Measurements from ENCODE around the gene ZCCHC17.

ZCCHC17 gene

DNA sequence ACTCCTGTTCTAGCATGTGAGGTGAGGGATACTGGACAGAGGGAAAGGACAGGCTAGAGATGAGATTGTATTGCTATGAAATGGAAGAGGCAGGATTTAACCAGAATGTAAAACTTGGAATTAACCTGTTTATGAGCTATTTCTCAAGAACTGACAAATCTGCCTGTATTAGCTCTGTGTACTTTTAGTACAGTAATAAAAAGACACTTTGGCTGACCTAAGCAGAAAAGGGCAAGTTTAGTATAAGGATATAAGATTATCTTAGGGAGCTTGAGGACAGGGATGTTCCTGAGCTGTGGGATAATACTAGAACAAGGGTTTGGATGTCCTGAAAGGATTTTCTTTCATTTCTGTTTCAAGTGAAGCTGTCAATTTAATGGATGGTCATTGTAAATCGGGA lies 11.2 kb downstream of the ZCCHC17 start:
- DNase-seq: no peak

DNA sequence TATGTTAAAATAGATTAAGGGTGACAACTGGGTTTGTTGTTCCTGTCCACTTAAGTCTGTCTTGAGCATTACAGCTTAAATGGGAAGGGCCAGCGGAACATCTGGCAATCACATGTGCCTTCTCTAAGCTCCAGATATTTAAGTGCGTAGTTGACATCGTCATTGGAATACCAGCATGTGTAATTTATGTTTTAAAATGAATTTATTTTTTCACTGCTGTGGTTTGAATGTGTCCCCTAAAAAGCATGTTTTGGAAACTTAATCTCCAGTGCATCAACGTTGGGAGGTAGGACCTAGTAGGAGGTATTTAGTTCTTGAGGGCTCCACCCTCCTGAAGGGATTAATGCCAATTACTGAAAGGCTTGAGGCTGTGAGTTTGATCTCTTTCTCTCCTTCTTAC lies 13.4 kb downstream of the ZCCHC17 start:
- no peak for DNase-seq

DNA sequence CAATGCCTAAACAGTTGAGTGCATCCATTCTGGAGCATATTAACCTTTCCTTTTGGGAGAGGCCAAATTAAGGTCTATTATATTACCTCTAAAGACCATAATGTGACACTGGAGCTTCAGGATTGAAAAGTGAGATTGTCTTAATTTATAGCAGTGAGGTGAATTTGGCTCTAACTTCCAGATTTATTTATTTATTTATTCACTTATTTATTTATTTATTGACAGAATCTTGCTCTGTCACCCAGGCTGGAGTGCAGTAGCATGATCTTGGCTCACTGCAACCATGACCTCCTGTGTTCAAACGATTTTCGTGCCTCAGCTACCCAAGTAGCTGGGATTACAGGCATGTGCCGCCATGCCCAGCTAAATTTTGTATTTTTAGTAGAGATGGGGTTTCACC lies 19.1 kb downstream of the ZCCHC17 start:
- no peak for DNase-seq

GRCh38 chr1:31318146-31318545 lies 21.3 kb downstream of the ZCCHC17 start:
- no peak for DNase-seq

GRCh38 chr1:31324093-31324492 lies 27.3 kb downstream of the ZCCHC17 start:
- no peak for DNase-seq

DNA sequence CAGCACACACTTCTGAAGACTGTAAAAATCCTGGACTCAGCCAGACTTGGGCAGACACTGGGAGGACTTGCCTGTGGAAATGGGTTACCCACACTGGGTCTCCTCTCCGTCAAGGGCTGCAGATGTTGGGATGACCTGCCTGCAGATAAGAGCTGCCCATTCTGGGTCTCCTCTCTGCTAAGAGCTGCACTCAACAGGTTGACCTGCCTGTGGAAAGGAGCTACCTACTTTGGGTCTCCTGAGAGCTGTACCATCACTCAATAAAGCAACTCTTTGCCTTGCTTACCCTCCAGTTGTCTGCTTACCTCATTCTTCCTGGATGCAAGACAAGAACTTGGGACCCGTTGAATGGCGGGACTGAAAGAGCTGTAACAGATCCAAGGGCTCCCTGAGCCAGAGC lies 28.2 kb downstream of the ZCCHC17 start:
- no peak for DNase-seq

DNA sequence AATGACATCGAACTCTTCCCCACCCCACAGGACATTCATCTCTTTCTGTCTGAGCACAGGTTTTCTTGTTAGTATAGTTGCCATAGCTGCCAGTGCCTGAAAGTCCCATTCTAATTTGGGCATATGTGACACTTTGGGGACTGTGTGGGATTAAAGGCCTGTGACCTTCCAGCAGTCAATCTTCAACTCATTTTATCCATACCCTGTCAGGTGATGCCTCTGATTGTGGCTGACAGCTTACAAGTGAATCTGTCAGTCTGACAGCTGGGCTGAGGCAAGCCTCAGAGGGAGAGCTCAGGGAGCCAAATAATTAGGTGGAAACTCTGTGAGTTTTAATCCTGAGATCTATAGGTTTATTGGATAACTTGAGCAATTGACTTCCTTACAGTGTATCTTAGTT lies 29.6 kb downstream of the ZCCHC17 start:
- DNase-seq: no peak

GRCh38 chr1:31327381-31327780 lies 30.5 kb downstream of the ZCCHC17 start:
- DNase-seq: no peak

DNA sequence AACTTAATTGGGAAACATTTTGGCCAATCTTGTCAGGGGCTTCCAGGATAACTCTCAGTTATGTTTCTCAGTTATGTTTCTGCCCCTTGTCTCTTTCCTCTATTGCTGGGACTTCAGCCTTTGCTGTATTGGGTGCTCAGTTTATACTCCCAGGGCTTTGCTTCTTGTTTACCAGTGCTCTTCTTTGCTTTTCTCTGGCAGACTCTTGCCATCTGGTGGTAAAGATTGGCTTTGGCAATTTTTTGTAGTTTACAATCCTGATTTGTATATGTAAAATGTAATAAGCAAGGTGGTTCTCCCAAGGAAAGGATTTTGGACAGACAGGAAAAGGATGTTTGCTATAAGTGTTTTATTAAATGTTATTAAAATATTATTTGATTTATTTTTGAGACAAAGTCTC lies 38.2 kb downstream of the ZCCHC17 start:
- DNase-seq: peak; percentile 31

- DNase-seq: no peak
Measured at GRCh38 chr1:31336687-31337467, 40.0 kb downstream of the ZCCHC17 start.

DNA sequence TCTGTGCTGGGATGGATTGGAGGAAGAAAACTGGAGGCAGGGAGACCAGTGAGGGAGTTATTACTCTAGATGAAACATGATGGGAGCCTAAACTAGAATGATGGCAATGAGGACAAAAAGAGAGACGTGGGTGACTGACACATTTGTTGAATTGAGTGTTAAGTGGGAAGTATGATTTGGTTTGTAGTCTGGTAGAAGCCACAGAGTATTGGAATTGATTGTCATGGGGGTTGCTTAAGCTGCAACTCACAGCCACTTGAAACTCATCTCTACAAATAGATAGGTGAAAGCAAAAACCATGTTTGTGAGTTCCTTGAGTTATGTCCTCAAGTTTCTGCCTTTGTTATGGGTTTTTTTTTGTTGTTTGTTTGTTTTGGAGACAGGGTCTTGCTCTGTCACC lies 47.7 kb downstream of the ZCCHC17 start:
- no peak for DNase-seq

- no peak for DNase-seq
Measured at GRCh38 chr1:31345635-31346034, 48.8 kb downstream of the ZCCHC17 start.

DNA sequence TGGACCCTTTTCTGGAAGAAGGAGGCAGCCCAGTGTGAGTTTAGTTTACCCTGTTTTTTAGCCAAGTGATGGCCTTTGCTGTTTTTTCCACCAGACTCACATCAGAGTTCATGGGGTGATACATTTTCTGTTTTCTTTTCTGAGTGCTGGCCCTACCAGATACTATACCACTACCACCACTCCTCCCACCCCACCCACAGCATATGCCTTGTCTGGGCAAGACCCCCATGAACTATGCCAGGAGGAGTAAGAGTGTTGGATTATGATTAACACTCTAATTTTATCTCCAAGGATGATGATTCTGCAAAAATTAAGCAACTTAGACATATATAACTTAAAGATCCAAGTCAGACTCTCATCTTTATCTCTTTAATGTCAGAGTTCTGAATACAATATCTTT lies 50.0 kb downstream of the ZCCHC17 start:
- DNase-seq: no peak

DNA sequence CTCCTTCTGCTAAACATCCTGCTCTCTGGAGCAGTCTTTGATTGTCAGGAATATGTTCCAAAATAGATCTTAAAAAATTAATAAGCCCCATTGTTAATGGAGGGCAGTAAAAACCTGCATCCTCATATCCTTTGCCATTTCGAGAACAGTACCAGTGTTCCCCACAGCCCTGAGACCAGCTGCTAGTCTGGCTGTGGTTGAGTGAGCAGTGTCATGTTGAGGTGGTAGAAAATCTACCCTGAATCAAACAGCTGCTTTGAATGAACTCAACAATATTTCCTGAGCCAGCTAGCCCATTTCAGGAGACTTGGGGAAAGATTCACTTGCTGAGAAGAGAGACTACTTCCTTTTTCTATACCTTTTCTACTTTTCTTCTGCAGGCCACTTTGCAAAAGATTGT lies 51.6 kb downstream of the ZCCHC17 start:
- DNase-seq: no peak

- DNase-seq: no peak
Measured at GRCh38 chr1:31354283-31354682, 57.5 kb downstream of the ZCCHC17 start.

DNA sequence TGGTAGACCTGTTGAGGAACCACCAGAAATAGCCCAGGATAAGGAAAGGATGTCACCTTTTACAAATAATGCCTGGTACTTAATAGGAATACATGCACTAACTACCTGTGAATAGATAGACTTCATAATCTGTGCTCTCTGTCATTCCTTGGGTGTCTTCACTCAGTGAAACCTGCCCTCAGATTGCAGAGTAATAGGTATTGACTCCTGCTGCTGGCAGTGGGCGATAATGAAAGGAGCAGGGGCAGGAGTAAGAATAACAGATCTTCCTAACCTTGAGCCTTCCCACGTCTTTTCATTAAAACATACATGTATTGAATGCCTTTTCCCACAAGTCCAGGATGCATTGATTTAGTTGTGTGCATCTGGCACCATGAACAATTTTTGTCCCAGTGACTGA lies 59.6 kb downstream of the ZCCHC17 start:
- no peak for DNase-seq

DNA sequence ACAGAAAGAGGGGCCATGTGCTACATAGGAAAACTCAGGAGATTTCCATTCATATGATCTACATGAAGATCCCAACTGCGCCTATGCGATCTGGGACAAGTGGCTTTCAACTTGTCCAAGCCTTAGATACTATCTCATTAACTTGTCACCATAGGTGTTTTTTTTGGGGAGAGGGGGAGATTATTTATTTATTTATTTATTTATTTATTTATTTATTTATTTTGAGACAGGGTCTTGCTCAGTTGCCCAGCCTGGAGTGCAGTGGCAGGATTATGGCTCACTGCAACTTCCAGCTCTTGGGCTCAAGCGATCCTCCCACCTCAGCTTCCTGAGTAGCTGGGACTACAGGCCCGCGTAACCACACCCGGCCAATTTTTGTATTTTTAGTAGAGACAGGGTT lies 64.8 kb downstream of the ZCCHC17 start:
- DNase-seq: no peak

DNA sequence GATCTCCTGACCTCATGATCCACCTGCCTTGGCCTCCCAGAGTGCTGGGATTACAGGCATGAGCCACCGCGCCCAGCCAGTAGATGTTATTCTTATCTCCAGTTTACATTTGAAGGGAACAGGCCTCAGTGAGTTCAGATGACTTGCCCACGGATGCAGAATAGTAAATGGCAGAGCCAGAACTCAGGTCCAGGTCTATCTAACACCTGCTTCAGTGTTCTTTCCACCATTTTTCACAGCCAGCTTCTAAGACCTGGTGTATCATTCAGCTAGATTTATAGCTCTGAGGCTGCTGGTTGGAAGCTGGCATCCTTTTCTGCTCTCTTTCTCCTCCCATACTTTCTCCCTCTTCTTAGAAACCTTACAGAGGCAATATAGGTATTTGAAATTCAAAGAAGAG lies 65.2 kb downstream of the ZCCHC17 start:
- DNase-seq: no peak

- no peak for DNase-seq
Measured at GRCh38 chr1:31364561-31365250, 67.9 kb downstream of the ZCCHC17 start.

- DNase-seq: no peak
Measured at GRCh38 chr1:31366796-31367195, 70.0 kb downstream of the ZCCHC17 start.

GRCh38 chr1:31368611-31369107 lies 71.8 kb downstream of the ZCCHC17 start:
- DNase-seq: no peak

- DNase-seq: no peak
Measured at GRCh38 chr1:31370021-31370420, 73.2 kb downstream of the ZCCHC17 start.

GRCh38 chr1:31370565-31370964 lies 73.7 kb downstream of the ZCCHC17 start:
- no peak for DNase-seq

DNA sequence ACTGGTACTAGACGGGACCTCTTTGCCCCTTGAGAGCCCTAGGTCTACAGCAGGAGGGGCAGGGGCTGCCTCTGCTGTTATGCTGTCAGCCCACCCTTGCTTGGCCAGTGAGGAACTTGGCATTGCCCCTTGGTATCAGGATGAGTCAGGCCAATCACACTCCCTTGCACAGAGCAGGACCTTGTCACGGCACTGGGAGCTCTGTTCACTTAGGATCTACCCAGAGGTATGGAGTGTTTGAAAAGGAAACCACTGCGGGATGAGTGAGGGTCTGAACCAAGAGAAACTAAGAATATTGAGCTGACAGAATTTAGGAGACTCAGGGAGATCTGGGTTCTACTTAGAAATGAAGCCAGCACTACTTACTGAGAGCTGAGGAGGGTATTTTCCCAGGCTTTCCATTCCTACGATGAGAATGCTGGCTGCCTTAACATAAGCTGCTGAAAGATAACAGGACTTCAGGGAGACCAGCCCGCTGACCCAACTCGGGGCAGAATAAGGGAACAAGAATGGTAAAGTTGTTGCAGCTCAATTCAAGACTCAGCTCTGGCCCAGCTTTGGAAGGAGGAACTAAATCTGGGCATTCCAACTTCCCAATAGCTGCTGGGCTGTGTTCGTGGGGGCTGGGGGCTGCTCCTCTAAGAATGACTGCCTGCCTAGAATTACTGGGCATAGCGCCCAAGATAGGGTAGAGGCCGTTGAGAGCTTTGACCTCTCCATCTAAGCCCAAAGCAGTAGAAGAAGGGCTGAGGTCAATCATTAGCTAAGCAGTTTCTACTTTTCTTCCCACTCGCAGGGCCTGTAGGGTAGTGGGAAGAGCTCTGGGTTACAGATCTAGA lies 74.5 kb downstream of the ZCCHC17 start:
- DNase-seq: no peak
